ENCODE results near the gene KIF4B. TPM values are rescaled to one million over a fixed set of nuclear protein-coding genes. Genes with fewer than 3 reads are reported as not detected.

The KIF4B gene
- total RNA-seq, 4 donors from 2014 or later, result under 0.01 TPM; not detected in 2

DNA sequence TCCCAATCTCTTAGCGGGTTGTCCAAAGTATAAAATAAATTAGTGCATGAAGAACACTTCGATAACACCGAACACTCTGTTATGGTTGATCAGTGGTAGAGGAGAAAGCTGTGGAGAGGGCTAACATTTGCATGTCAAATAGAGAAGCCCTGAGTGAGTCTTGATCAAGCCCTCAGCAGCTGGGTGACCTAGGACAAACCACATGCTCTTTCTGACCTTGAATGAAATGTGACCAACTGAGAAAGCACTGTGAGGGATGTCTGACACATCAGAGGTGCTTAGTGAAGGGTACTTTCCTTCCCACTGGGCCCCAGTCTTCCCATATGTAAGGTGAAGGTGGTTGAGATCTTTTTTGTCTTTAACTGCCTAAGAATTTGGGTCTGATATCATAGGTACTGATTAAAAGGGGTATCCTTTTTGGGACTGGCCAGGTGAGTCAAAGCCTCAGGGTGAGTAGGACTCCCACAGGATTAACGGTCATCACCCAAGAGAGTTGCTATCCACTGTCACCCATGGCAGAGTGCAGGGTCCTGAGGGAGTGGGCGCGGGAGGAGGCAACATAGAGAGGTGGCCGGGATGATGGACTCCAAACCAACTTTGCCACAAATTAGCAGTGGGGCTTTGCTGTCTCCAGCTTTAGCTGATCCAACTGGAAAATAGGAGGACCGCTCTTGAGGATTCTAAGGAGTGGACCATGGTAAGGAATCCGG, 53.5 kb downstream of the KIF4B start:
- H3K9me3 ChIP-seq, result no peaks in the 10 kb centered on the region
- no peak for TF ChIP-seq POLR2A (IDR thresholded peaks at IDR 0.05; ENCODE audit: low read depth)
- TF ChIP-seq POLR2AphosphoS5 (IDR thresholded peaks at IDR 0.05), result no peak
- TF ChIP-seq, protein P1, sequence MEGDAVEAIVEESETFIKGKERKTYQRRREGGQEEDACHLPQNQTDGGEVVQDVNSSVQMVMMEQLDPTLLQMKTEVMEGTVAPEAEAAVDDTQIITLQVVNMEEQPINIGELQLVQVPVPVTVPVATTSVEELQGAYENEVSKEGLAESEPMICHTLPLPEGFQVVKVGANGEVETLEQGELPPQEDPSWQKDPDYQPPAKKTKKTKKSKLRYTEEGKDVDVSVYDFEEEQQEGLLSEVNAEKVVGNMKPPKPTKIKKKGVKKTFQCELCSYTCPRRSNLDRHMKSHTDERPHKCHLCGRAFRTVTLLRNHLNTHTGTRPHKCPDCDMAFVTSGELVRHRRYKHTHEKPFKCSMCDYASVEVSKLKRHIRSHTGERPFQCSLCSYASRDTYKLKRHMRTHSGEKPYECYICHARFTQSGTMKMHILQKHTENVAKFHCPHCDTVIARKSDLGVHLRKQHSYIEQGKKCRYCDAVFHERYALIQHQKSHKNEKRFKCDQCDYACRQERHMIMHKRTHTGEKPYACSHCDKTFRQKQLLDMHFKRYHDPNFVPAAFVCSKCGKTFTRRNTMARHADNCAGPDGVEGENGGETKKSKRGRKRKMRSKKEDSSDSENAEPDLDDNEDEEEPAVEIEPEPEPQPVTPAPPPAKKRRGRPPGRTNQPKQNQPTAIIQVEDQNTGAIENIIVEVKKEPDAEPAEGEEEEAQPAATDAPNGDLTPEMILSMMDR (IDR thresholded peaks at IDR 0.05), result no peak
- no peak for TF ChIP-seq EP300 (IDR thresholded peaks at IDR 0.05)
- H3K4me1 ChIP-seq, result no peaks in the 10 kb centered on the region
- intact Hi-C loops (cut with DNase I), result no loop called here
- 92% methylated on average over 9 of the region's 9 CpGs for WGBS
- no peaks in the 10 kb centered on the region for H3K27me3 ChIP-seq
- H3K4me3 ChIP-seq, result no peak overlapping the region
- no peak overlapping the region for H3K27ac ChIP-seq (replicated peaks in 1 of 4)
- H3K36me3 ChIP-seq, result no peaks in the 10 kb centered on the region
- DNase-seq (ENCODE audit: extremely low spot score), result no peak

Other genes starting within 250 kb of the KIF4B start
- 10 to 100 TPM; 27.6 to 32.1 (median 29.5) TPM for gene FAXDC2, start 163.2 kb upstream of the KIF4B start, total RNA-seq
- gene CNOT8, start 155.1 kb upstream of the KIF4B start, total RNA-seq, result 10 to 100 TPM; 41.1 to 72.6 (median 62.2) TPM
- gene GEMIN5, start 75.5 kb upstream of the KIF4B start, total RNA-seq, result 10 to 100 TPM; 14.1 to 20.4 (median 17.3) TPM
- 10 to 100 TPM in 3 of 4 donors, 1 to 10 TPM in 1; 8.7 to 31.4 (median 17.2) TPM for gene MRPL22, start 72.7 kb upstream of the KIF4B start, total RNA-seq

Measured in esophagus muscularis mucosa (tissue), 4 donors.